ENCODE results near the gene CLASP1. TPM values are rescaled to one million over a fixed set of nuclear protein-coding genes. Genes with fewer than 3 reads are reported as not detected.
"Not testable (repeated sequence)": the region's sequence is repeated elsewhere in the genome, so short reads cannot be mapped to it uniquely, and the experiment has no call there.

CLASP1 gene
- polyA plus RNA-seq, 1 donor (not counting 4 experiments of a cell fraction or from before 2014, with no cell fraction given): 16.7 TPM

DNA sequence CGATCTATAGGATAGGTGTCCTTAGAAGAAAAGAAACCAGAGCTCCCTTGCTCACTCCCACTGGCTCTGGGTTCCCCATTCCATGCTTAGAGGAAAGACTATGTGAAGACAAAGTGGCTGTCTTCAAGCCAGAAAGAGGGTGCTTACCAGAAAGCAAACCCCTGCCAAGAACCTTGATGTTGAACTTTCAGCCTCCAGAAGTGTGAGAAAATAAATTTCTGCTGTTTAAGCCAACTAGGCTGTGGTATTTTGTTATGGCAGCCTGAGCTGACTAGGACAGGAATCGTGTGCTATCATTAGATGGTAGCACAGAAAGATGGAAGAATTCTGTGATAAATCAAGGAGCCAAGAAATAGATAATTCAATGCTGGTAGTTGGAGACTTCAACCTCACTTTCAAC, 344.3 kb downstream of the CLASP1 start:
- Histone ChIP-seq H3K9me3 (ENCODE audit: control insufficient read depth, low read depth, low read length) (no peaks in the 10 kb centered on the region), H2AFZ (ENCODE audit: control insufficient read depth, low read length) (no peak overlapping the region), H3K4me1 (ENCODE audit: control insufficient read depth, extremely low read depth, insufficient read depth, low read length) (no peaks in the 10 kb centered on the region), H4K20me1 (ENCODE audit: control insufficient read depth, extremely low read depth, insufficient read depth, low read length) (no peaks in the 10 kb centered on the region), H3K9ac (ENCODE audit: control insufficient read depth, extremely low read depth, insufficient read depth, low read length) (no peak overlapping the region), H3K4me2 (ENCODE audit: control insufficient read depth, extremely low read depth, insufficient read depth, low read depth, low read length) (no peak overlapping the region), H3K4me3 (ENCODE audit: control insufficient read depth in 2 of 3, extremely low read depth in 1 of 3, insufficient read depth in 2 of 3, low read depth in 1 of 3, low read length in 3 of 3) (no peak overlapping the region), H3K27ac (ENCODE audit: control insufficient read depth, insufficient read depth, low read length) (no peak overlapping the region), H3K79me2 (ENCODE audit: control insufficient read depth, insufficient read depth, low read length) (no peaks in the 10 kb centered on the region), H3K27me3 (ENCODE audit: control insufficient read depth, extremely low read depth, insufficient read depth, low read length) (peaks cover 7% of the 10 kb centered on the region), H3K36me3 (ENCODE audit: control insufficient read depth in 2 of 2, extremely low read depth in 1 of 2, insufficient read depth in 2 of 2, low read length in 2 of 2) (no peaks in the 10 kb centered on the region), H3K9me1 (ENCODE audit: control insufficient read depth, extremely low read depth, insufficient read depth, low read length) (no peaks in the 10 kb centered on the region)
- TF ChIP-seq EZH2 (IDR thresholded peaks at IDR 0.05; ENCODE audit: low read length): no peak
- TF ChIP-seq, protein P1, sequence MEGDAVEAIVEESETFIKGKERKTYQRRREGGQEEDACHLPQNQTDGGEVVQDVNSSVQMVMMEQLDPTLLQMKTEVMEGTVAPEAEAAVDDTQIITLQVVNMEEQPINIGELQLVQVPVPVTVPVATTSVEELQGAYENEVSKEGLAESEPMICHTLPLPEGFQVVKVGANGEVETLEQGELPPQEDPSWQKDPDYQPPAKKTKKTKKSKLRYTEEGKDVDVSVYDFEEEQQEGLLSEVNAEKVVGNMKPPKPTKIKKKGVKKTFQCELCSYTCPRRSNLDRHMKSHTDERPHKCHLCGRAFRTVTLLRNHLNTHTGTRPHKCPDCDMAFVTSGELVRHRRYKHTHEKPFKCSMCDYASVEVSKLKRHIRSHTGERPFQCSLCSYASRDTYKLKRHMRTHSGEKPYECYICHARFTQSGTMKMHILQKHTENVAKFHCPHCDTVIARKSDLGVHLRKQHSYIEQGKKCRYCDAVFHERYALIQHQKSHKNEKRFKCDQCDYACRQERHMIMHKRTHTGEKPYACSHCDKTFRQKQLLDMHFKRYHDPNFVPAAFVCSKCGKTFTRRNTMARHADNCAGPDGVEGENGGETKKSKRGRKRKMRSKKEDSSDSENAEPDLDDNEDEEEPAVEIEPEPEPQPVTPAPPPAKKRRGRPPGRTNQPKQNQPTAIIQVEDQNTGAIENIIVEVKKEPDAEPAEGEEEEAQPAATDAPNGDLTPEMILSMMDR (optimal IDR thresholded peaks at IDR 0.05 in 1 of 3, IDR thresholded peaks at IDR 0.05 in 1 of 3, conservative IDR thresholded peaks at IDR 0.05 in 1 of 3; ENCODE audit: extremely low read depth in 1 of 3, insufficient read depth in 2 of 3, low read length in 3 of 3): no peak
- FAIRE-seq (no peak), DNase-seq (ENCODE audit: low read depth, low spot score) (no peak)
- dilution Hi-C loops (cut with MboI; ENCODE audit: extremely low pct_ligation_motif_present, low sequenced_read_pairs): no loop called here

- FAIRE-seq: no peak
Measured at GRCh38 chr2:121303531-121304263, 345.6 kb downstream of the CLASP1 start.

DNA sequence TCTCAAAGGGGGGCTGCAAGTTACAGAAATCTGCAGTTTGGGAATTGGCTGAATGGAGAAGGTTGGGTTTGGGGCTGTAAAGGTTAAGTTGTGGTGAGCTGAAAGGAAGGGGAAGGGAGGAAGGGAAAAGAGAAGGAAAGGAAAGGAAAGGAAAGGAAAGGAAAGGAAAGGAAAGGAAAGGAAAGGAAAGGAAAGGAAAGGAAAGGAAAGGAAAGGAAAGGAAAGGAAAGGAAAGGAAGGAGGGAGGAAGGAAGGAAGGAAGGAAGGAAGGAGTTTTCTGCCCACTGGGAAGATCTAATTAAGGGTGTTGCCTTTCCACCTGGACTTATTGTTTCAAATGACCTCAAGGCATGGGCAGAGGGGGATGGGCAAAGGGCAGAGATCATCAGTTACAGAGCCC, 348.1 kb downstream of the CLASP1 start:
- H3K9me3 ChIP-seq (ENCODE audit: control insufficient read depth, low read depth, low read length); H3K27me3 ChIP-seq (ENCODE audit: control insufficient read depth, extremely low read depth, insufficient read depth, low read length); H4K20me1 ChIP-seq (ENCODE audit: control insufficient read depth, extremely low read depth, insufficient read depth, low read length); FAIRE-seq; H3K36me3 ChIP-seq (ENCODE audit: control insufficient read depth in 2 of 2, extremely low read depth in 1 of 2, insufficient read depth in 2 of 2, low read length in 2 of 2); H2AFZ ChIP-seq (ENCODE audit: control insufficient read depth, low read length); H3K9me1 ChIP-seq (ENCODE audit: control insufficient read depth, extremely low read depth, insufficient read depth, low read length); H3K27ac ChIP-seq (ENCODE audit: control insufficient read depth, insufficient read depth, low read length); dilution Hi-C loops (cut with MboI; ENCODE audit: extremely low pct_ligation_motif_present, low sequenced_read_pairs); H3K79me2 ChIP-seq (ENCODE audit: control insufficient read depth, insufficient read depth, low read length); H3K4me2 ChIP-seq (ENCODE audit: control insufficient read depth, extremely low read depth, insufficient read depth, low read depth, low read length); H3K4me3 ChIP-seq (ENCODE audit: control insufficient read depth in 2 of 3, extremely low read depth in 1 of 3, insufficient read depth in 2 of 3, low read depth in 1 of 3, low read length in 3 of 3); DNase-seq (ENCODE audit: low read depth, low spot score); H3K9ac ChIP-seq (ENCODE audit: control insufficient read depth, extremely low read depth, insufficient read depth, low read length); H3K4me1 ChIP-seq (ENCODE audit: control insufficient read depth, extremely low read depth, insufficient read depth, low read length): not testable (repeated sequence)

More at GRCh38 chr2:121303531-121304263, 345.6 kb downstream of the CLASP1 start:
- Histone ChIP-seq H2AFZ (ENCODE audit: control insufficient read depth, low read length) (no peak overlapping the region), H4K20me1 (ENCODE audit: control insufficient read depth, extremely low read depth, insufficient read depth, low read length) (no peaks in the 10 kb centered on the region), H3K27me3 (ENCODE audit: control insufficient read depth, extremely low read depth, insufficient read depth, low read length) (peaks cover 7% of the 10 kb centered on the region), H3K9me1 (ENCODE audit: control insufficient read depth, extremely low read depth, insufficient read depth, low read length) (no peaks in the 10 kb centered on the region), H3K9me3 (ENCODE audit: control insufficient read depth, low read depth, low read length) (no peaks in the 10 kb centered on the region), H3K4me2 (ENCODE audit: control insufficient read depth, extremely low read depth, insufficient read depth, low read depth, low read length) (no peak overlapping the region), H3K4me1 (ENCODE audit: control insufficient read depth, extremely low read depth, insufficient read depth, low read length) (no peaks in the 10 kb centered on the region), H3K4me3 (ENCODE audit: control insufficient read depth in 2 of 3, extremely low read depth in 1 of 3, insufficient read depth in 2 of 3, low read depth in 1 of 3, low read length in 3 of 3) (no peak overlapping the region), H3K79me2 (ENCODE audit: control insufficient read depth, insufficient read depth, low read length) (no peaks in the 10 kb centered on the region), H3K36me3 (ENCODE audit: control insufficient read depth in 2 of 2, extremely low read depth in 1 of 2, insufficient read depth in 2 of 2, low read length in 2 of 2) (no peaks in the 10 kb centered on the region), H3K27ac (ENCODE audit: control insufficient read depth, insufficient read depth, low read length) (no peak overlapping the region), H3K9ac (ENCODE audit: control insufficient read depth, extremely low read depth, insufficient read depth, low read length) (no peak overlapping the region)
- TF ChIP-seq, protein P1 (optimal IDR thresholded peaks at IDR 0.05 in 1 of 3, IDR thresholded peaks at IDR 0.05 in 1 of 3, conservative IDR thresholded peaks at IDR 0.05 in 1 of 3; ENCODE audit: extremely low read depth in 1 of 3, insufficient read depth in 2 of 3, low read length in 3 of 3): no peak
- TF ChIP-seq EZH2 (IDR thresholded peaks at IDR 0.05; ENCODE audit: low read length): no peak
- no peak for DNase-seq (ENCODE audit: low read depth, low spot score)
- dilution Hi-C loops (cut with MboI; ENCODE audit: extremely low pct_ligation_motif_present, low sequenced_read_pairs): no loop called here

All from keratinocyte (primary cell).